H9 (cell line): Measurements from ENCODE around the gene CISD1. TPM values are rescaled to one million over a fixed set of nuclear protein-coding genes. Genes with fewer than 3 reads are reported as not detected.

Source experiments
- DNase-seq: peaks from one replicate; pipeline ENCODE4 v3.0.0-alpha.2; 2017
- H2AFZ ChIP-seq: one replicate; pipeline ENCODE4 v1.6.1; 2013; ENCODE audit warnings: mild to moderate bottlenecking, low read length, control low read depth, moderate library complexity
- H2AK5ac ChIP-seq: 2 replicates; pipeline ENCODE4 v1.6.1; 2013; ENCODE audit warnings: low read length, control low read depth, mixed read lengths; ENCODE audit not compliant: insufficient read length
- H2BK120ac ChIP-seq: one replicate; pipeline ENCODE4 v1.6.1; 2013; ENCODE audit warnings: low read depth, mild to moderate bottlenecking, low read length, control low read depth, inconsistent platforms; ENCODE audit not compliant: poor library complexity, severe bottlenecking
- H2BK12ac ChIP-seq: 2 replicates; pipeline ENCODE4 v1.6.1; 2013; ENCODE audit warnings: low read length, control low read depth, mixed read lengths, low read depth; ENCODE audit not compliant: insufficient read length
- H2BK15ac ChIP-seq: 2 replicates; pipeline ENCODE4 v1.6.1; 2013; ENCODE audit warnings: low read depth, low read length, control low read depth
- H2BK20ac ChIP-seq: one replicate; pipeline ENCODE4 v1.6.1; 2013; ENCODE audit warnings: low read depth, mild to moderate bottlenecking, low read length, control low read depth, inconsistent platforms; ENCODE audit not compliant: poor library complexity, severe bottlenecking
- H2BK5ac ChIP-seq: 2 replicates; pipeline ENCODE4 v1.6.1; 2013; ENCODE audit warnings: low read length, control low read depth, mixed read lengths; ENCODE audit not compliant: insufficient read length
- H3K14ac ChIP-seq: 2 replicates; pipeline ENCODE4 v1.6.1; 2013; ENCODE audit warnings: low read length, control low read depth; ENCODE audit not compliant: insufficient read depth
- H3K18ac ChIP-seq: 2 replicates; pipeline ENCODE4 v1.6.1; 2013; ENCODE audit warnings: low read depth, mild to moderate bottlenecking, mixed read lengths, low read length, control low read depth; ENCODE audit not compliant: insufficient read length
- H3K23ac ChIP-seq: 2 replicates; pipeline ENCODE4 v1.6.1; 2013; ENCODE audit warnings: low read length, control low read depth, mixed read lengths, low read depth; ENCODE audit not compliant: insufficient read length
- H3K23me2 ChIP-seq: 2 replicates; pipeline ENCODE4 v1.6.1; 2013; ENCODE audit warnings: low read depth, mild to moderate bottlenecking, mixed read lengths, low read length, control low read depth; ENCODE audit not compliant: insufficient read length, poor library complexity, severe bottlenecking
- H3K27ac ChIP-seq: 2 replicates; pipeline ENCODE4 v1.5.1; 2013; ENCODE audit warnings: low read length, control low read depth, mixed read lengths, low read depth; ENCODE audit not compliant: insufficient read length
- H3K27me3 ChIP-seq: 2 replicates; pipeline ENCODE4 v1.6.1; 2013; ENCODE audit warnings: low read length, control low read depth, inconsistent platforms; ENCODE audit not compliant: insufficient read depth
- H3K4ac ChIP-seq: 2 replicates; pipeline ENCODE4 v1.6.1; 2013; ENCODE audit warnings: low read depth, mild to moderate bottlenecking, control low read depth, inconsistent platforms, low read length, moderate library complexity
- H3K4me1 ChIP-seq: 2 replicates; pipeline ENCODE4 v1.6.1; 2013; ENCODE audit warnings: low read length, control low read depth, inconsistent platforms; ENCODE audit not compliant: insufficient read depth
- H3K4me2 ChIP-seq: 2 replicates; pipeline ENCODE4 v1.6.1; 2013; ENCODE audit warnings: low read length, control low read depth, mixed read lengths; ENCODE audit not compliant: insufficient read length, insufficient read depth
- H3K56ac ChIP-seq: 2 replicates; pipeline ENCODE4 v1.6.1; 2013; ENCODE audit warnings: low read depth, mild to moderate bottlenecking, mixed read lengths, low read length, control low read depth; ENCODE audit not compliant: insufficient read length
- H3K79me1 ChIP-seq: 2 replicates; pipeline ENCODE4 v1.6.1; 2013; ENCODE audit warnings: low read depth, mild to moderate bottlenecking, moderate library complexity, low read length, control low read depth, inconsistent platforms; ENCODE audit not compliant: insufficient read depth, poor library complexity, severe bottlenecking
- H3K79me2 ChIP-seq: 2 replicates; pipeline ENCODE4 v1.6.1; 2013; ENCODE audit warnings: low read length, control low read depth, inconsistent platforms; ENCODE audit not compliant: insufficient read depth
- H3K9ac ChIP-seq: 2 replicates; pipeline ENCODE4 v1.6.1; 2013; ENCODE audit warnings: low read length, control low read depth, mixed read lengths; ENCODE audit not compliant: insufficient read length; ENCODE audit errors: extremely low read depth
- H3K9me3 ChIP-seq: one replicate; pipeline ENCODE4 v1.6.1; 2013; ENCODE audit warnings: low read depth, low read length, inconsistent platforms; ENCODE audit not compliant: control insufficient read depth
- H3T11ph ChIP-seq: one replicate; pipeline ENCODE4 v1.6.1; 2013; ENCODE audit warnings: mild to moderate bottlenecking, low read length, control low read depth, inconsistent platforms
- H4K20me1 ChIP-seq: one replicate; pipeline ENCODE4 v1.6.1; 2013; ENCODE audit not compliant: control insufficient read depth, insufficient read length, insufficient read depth
- H4K5ac ChIP-seq: 2 replicates; pipeline ENCODE4 v1.6.1; 2013; ENCODE audit warnings: low read depth, mild to moderate bottlenecking, mixed read lengths, low read length, control low read depth; ENCODE audit not compliant: insufficient read length
- H4K8ac ChIP-seq: replicated peaks from 2 replicates; pipeline ENCODE4 v1.6.1; 2013; ENCODE audit warnings: low read length, control low read depth, mixed read lengths, low read depth; ENCODE audit not compliant: insufficient read length
- H4K91ac ChIP-seq: 2 replicates; pipeline ENCODE4 v1.6.1; 2013; ENCODE audit warnings: low read depth, mild to moderate bottlenecking, moderate library complexity, mixed read lengths, low read length, control low read depth; ENCODE audit not compliant: insufficient read length
- H3K27ac Mint-ChIP-seq, 3 experiments: 2 replicates in 2 of 3; 3 replicates in 1 of 3; pipeline ENCODE4 v1.8.0; 2020 to 2021; ENCODE audit warnings: mixed read lengths in 3 of 3, mild to moderate bottlenecking in 1 of 3, moderate library complexity in 1 of 3
- H3K27me3 Mint-ChIP-seq: 2 replicates; pipeline ENCODE4 v1.8.0; 2021; ENCODE audit warnings: low read depth, mild to moderate bottlenecking, moderate library complexity, mixed read lengths
- H3K36me3 Mint-ChIP-seq, 3 experiments: 2 replicates in 2 of 3; 3 replicates in 1 of 3; pipeline ENCODE4 v1.8.0; 2020 to 2021; ENCODE audit warnings: low read depth in 3 of 3, mixed read lengths in 3 of 3; ENCODE audit not compliant: insufficient read depth in 1 of 3
- H3K4me1 Mint-ChIP-seq, 2 experiments: 2 replicates each; pipeline ENCODE4 v1.8.0; 2020; ENCODE audit warnings: mixed read lengths in 2 of 2
- H3K4me3 Mint-ChIP-seq, 2 experiments: 2 replicates in 1 of 2; 3 replicates in 1 of 2; pipeline ENCODE4 v1.8.0; 2020 to 2021; ENCODE audit warnings: mild to moderate bottlenecking in 2 of 2, mixed read lengths in 2 of 2, moderate library complexity in 1 of 2
- H3K9me3 Mint-ChIP-seq, 2 experiments: 2 replicates in 1 of 2; 3 replicates in 1 of 2; pipeline ENCODE4 v1.8.0; 2020; ENCODE audit warnings: mild to moderate bottlenecking in 2 of 2, mixed read lengths in 2 of 2, moderate library complexity in 1 of 2
- CTCF ChIP-seq: fragments of 200-600 bp; sonication (generic); conservative IDR thresholded peaks from 3 replicates; pipeline ENCODE4 v1.8.0; 2021; ENCODE audit warnings: antibody characterized with exemption, mild to moderate bottlenecking
- WGBS: extraction: QIAGEN DNeasy Blood & Tissue Kit; methylation state at CpG from one replicate; pipeline ENCODE4 v1.1.7; 2013; ENCODE audit warnings: missing lambda C conversion rate, low lambda C conversion rate, mixed read lengths; ENCODE audit not compliant: insufficient read length; ENCODE audit errors: extremely low coverage; 5-methylcytosine and 5-hydroxymethylcytosine counted together
- total RNA-seq: library from RNA; stranded (reverse); gene quantifications from 2 replicates; pipeline ENCODE4 v1.2.1, GENCODE V29; 2021

Gene CISD1
- total RNA-seq, 1 experiment from 2014 or later = 42.0 TPM

GRCh38 chr10:58326967-58327381 lies 58.0 kb downstream of the CISD1 start:
- H3K56ac ChIP-seq = no peak overlapping the region
- no peak overlapping the region for H4K8ac ChIP-seq
- no peaks in the 10 kb centered on the region for H3K79me1 ChIP-seq
- no peak for TF ChIP-seq CTCF
- H3K4ac ChIP-seq = no peak overlapping the region
- H2BK120ac ChIP-seq = no peak overlapping the region
- H3K9me3 ChIP-seq = no peaks in the 10 kb centered on the region
- no peak overlapping the region for H4K91ac ChIP-seq
- peak; percentile 67 for DNase-seq
- no peak overlapping the region for H3K27ac ChIP-seq
- no peaks in the 10 kb centered on the region for H4K20me1 ChIP-seq
- H3T11ph ChIP-seq = no peak overlapping the region
- no peaks in the 10 kb centered on the region for H3K27me3 ChIP-seq
- no peak overlapping the region for H2AK5ac ChIP-seq
- no peak overlapping the region for H2BK20ac ChIP-seq
- no peak overlapping the region for H3K18ac ChIP-seq
- H3K23me2 ChIP-seq = no peaks in the 10 kb centered on the region
- no peak overlapping the region for H2AFZ ChIP-seq
- no peak overlapping the region for H3K9ac ChIP-seq
- no peak overlapping the region for H3K4me3 Mint-ChIP-seq
- H3K79me2 ChIP-seq = no peaks in the 10 kb centered on the region
- H3K9me3 Mint-ChIP-seq = peaks cover 2 to 3% of the 10 kb centered on the region in 2 experiments; a peak in 2 of 5 replicates
- no peak overlapping the region for H2BK12ac ChIP-seq
- H3K4me1 Mint-ChIP-seq = no peaks in the 10 kb centered on the region
- H3K4me1 ChIP-seq = no peaks in the 10 kb centered on the region
- H2BK5ac ChIP-seq = no peak overlapping the region
- H3K14ac ChIP-seq = no peak overlapping the region
- no peak overlapping the region for H3K27ac Mint-ChIP-seq
- no peak overlapping the region for H2BK15ac ChIP-seq
- WGBS = no CpG with 5 or more reads among the region's 25 CpGs
- no peak overlapping the region for H3K23ac ChIP-seq
- no peak overlapping the region for H4K5ac ChIP-seq
- no peaks in the 10 kb centered on the region for H3K36me3 Mint-ChIP-seq
- no peaks in the 10 kb centered on the region; the same call in 1 of the 2 replicates for H3K27me3 Mint-ChIP-seq
- no peak overlapping the region for H3K4me2 ChIP-seq
